Eye (tissue), 1 donor: ENCODE results near the gene SMIM27.
A peak's percentile ranks its signal among the peaks of the same experiment; 100 is the strongest.
"Not testable (repeated sequence)": the region's sequence is repeated elsewhere in the genome, so short reads cannot be mapped to it uniquely, and the experiment has no call there.

Experiments
- DNase-seq: peaks from one replicate; pipeline ENCODE4 v3.0.0-alpha.2; 2015

SMIM27 gene

GRCh38 chr9:32558408-32558934 is 6.3 kb downstream of the SMIM27 start:
- DNase-seq: no peak

DNA sequence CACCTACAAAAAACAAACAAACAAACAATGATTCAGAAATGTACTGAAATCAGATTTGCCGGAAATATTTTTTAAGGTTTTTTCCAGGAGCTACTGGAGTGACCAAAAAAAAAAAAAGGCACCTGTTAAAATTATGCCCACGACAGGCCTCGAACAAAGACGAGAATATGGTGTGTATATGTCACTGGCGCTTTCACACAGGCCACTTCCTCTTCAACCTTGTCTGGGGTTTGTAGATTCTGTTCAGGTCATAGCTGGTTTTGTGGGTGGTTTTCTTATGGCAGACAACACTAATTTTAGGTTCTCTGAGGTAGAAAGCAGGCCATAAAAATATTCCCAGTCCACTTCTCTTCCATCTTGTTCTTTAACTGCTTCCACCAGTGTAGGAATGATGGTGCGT is 13.8 kb downstream of the SMIM27 start:
- no peak for DNase-seq

DNA sequence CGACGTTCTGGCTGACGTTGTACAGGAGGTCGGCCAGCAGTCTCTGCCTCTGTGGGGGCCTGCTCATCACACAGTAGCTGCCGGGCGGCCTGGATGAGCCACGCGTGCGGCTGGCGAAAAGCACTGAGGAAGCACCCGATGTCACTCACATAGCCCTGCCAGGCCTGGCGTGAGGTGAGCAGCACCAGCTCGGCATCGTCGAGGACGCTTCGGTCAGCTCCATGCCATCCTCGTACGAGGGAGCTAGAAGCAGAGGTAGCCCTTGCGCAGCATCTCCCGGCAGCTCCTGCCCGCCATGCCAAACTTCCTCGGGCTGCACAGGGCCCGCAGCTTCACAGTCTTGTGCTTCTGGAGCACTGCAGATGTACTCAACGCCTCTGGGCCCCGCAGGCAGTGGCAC is 14.6 kb downstream of the SMIM27 start:
- no peak for DNase-seq

- DNase-seq: no peak
These were observed 18.1 kb downstream of the SMIM27 start for GRCh38 chr9:32570262-32570661.

- peak; percentile 87 for DNase-seq
These were observed 20.1 kb downstream of the SMIM27 start for GRCh38 chr9:32571969-32572899.

DNA sequence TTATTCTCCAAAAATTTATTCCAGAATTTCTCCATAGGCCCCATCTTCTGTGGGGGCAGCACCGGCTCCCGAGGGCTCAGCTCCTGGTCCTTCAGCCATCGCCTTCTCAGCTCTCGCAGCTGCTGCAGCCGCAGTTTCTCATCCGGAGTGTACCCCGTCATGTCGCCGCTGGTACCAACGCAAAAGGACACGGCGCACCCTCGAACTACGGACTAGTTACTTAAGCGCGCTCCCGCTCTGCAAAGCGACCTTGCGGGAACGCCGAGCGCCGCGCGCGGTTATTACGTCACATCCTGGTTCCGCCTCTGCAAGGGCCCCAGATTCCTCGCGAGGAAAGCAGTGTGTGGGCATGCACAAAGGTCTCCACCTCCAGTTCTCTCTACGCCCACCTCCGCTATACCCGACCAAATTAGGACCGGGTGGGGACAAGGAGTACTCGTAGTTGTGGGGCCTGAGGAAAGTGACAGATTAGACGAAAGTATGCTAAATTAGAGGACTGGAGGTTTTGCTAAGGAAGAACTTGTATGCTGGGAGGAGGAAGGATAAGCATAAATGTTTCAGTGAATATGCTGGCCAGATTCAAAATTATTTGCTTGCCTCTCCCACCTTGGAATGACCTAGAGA is 20.9 kb downstream of the SMIM27 start, which contains the start of gene NDUFB6:
NDUFB6 (minus strand) TSS at position 260 of the 624 bp plus-strand sequence; CDS start at position 161, 99 bp downstream.
- DNase-seq: peak; percentile 98

DNA sequence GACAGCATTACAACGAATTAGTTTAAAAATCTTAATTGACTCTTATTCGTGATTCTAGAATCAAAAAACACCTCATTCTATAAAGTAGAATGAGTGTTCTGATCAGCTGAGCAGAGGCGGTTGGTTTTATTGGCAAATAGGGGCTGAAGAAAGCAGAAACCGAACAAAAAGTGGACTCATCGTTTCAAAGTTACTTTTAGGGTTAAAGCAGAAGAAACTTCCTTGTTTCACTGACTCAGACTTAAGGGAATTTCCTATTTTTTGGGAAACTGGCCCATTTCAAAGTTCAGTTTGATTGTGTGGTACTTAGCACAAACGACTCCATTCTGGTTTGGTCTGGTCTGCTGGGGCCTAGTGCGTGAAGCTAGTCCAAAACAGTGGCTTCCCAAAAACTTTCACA is 21.7 kb downstream of the SMIM27 start:
- no peak for DNase-seq

DNA sequence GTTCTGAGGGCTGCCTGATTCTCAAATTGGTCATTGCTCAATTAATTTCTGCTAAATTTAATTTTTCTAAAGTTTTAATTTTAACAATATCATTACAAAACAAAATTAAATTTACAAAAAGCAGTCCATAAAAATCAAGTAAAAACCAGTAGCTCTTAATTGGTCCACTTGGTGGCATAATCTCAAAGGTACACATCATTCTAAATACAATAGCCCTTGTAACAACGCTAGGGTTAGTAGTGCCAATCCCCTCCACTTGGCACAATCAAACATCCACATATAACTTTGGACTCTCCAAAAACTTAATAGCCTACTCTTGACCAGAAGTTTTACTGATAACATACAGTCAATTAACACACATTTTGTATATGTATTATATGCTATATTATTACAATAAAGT is 22.7 kb downstream of the SMIM27 start:
- DNase-seq: no peak

DNA sequence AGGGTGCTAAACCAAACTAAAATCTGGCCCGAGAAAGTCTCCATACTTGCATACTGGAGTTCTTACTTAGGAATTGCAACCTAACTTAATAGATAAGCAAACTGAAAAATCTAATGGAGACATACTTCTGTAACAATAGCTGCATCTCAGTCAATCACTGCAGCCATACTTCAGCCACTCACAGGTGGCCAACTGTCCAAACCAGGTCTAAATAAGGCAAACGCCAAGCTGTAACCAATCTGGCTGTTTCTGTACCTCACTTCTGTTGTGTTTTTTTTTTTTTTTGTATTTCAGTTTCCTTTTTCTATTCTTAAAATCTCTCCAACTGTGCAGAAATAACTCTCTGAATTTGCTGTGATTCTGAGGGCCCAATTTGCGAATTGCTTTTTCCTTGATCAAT is 25.2 kb downstream of the SMIM27 start:
- DNase-seq: no peak

- DNase-seq: no peak
These were observed 26.8 kb downstream of the SMIM27 start for GRCh38 chr9:32578976-32579375.

DNA sequence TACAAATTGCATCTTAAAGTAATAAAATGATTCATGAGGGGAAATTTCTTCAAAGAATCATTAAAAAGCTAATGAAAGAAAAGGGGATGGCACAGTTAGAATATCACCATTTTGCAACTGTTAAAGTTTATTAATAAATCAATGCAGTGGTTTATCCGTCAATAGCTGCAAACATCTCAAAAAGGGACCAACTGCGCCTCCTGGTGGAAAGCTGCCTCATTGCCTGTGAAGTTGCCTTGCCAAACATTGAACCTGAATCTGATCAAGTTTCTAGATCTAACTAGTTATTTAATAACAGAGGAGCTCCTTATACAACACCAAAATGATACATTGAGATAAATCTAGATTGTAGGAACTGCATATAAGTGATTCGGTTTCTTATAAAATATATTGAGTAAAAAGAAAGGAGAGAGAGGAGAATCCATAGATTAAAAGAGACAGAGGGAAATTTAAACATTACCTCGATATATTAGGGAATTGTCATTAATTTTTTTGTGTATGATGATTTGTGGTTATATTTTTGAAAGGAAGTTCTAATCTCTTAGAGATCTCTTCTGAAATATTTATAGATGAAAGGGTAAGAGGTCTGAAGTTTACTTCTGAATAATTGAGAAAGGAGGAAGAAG is 27.7 kb downstream of the SMIM27 start:
- peak; percentile 87 for DNase-seq

GRCh38 chr9:32580631-32581300 is 28.6 kb downstream of the SMIM27 start:
- DNase-seq: no peak

DNA sequence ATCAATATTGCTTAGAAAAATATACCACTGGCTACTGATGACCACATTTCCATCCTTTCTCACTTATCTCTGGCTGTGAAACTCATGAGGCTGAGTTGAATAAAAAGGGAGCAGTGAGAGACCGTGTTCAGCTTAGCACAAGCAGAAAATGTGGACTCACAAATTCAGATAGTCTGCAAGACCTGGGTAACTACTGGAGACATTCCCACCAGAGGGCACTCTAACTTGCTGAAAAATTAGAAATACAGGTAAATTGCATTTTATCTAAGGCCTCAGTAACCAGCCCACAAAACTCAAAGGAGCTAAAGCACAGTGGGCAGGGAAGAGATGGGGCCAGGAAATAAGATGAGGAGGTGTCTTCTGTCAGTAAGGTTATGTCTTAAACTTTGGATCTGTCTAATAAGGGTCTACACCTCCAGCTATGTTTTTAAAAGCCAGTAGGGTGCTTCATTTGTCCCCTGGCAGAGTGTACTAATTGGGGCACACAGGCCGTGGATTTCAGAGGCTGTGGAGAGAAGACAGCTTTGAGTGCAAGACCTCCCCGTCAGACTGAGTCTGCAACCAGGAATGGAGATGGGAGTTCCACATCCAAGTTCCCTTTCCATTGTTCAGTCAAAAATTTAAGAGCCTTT is 29.5 kb downstream of the SMIM27 start:
- DNase-seq: peak; percentile 82

- DNase-seq: no peak
These were observed 32.7 kb downstream of the SMIM27 start for GRCh38 chr9:32584784-32585183.

- DNase-seq: no peak
These were observed 35.8 kb downstream of the SMIM27 start for GRCh38 chr9:32587901-32588300.

- DNase-seq: peak; percentile 70
These were observed 37.1 kb downstream of the SMIM27 start for GRCh38 chr9:32589083-32589723.

GRCh38 chr9:32590476-32590875 is 38.3 kb downstream of the SMIM27 start:
- no peak for DNase-seq

DNA sequence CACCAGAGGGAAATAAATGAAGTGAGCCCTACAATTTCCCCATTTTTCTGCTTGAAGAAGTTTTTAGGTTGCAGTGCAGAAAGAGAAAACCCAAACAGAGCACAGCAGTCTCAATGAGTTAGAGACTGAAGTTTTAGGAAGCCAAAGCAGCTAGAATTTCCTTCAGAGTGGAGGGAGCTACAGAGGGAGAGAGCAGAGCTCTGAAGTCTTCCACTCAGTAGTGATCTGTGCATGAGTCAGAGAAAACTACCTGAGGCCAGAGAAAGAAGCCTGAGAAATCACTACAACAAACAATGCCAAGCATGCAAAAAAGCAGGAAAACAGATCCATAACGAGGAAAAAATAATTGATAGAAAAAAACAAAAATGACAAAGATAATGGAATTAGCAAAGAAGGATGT is 38.8 kb downstream of the SMIM27 start:
- DNase-seq: no peak

- no peak for DNase-seq
These were observed 44.2 kb downstream of the SMIM27 start for GRCh38 chr9:32596096-32596865.

GRCh38 chr9:32596936-32597335 is 44.8 kb downstream of the SMIM27 start:
- no peak for DNase-seq

DNA sequence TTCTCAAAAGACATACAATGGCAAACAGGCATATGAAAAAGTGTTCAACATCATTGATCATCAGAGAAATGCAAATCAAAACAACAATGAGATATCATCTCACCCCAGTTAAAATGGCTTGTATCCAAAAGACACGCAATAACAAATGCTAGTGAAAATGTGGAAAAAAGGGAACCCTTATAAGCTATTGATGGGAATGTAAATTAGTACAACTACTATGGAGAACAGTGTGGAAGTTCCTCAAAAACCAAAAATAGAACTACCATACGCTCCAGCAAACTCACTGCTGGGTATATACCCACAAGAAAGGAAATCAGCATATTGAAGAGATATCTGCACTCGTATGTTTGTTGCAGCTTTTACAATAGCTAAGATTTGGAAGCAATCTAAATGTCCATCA is 46.9 kb downstream of the SMIM27 start:
- not testable (repeated sequence) for DNase-seq
